ENCODE measurements around the gene CD3G.

DNA sequence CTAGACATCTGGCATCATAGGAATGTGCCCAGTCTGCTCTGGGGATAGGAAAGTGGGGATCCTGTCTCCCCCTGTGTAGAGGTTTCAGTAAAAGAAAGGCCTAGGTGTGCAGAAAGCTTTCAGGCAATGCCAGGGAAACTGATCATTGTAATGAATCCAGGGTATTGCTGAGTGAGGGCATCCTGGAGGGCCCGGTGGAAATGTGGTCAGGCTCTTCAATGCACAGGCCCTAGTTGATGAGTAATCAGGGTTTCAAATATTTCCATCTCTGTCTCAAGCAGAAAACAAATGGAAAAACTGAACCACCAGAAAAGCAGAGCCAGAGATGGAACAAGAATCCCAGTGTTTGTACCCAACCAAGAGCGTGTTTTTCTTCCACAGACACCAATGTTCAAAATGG lies 37.6 kb upstream of the CD3G start:
- no peak for TF ChIP-seq CTCF (conservative IDR thresholded peaks at IDR 0.05; ENCODE audit: low read depth, low read length)
- TF ChIP-seq SMC3 (IDR thresholded peaks at IDR 0.05; ENCODE audit: low read depth, low read length), result no peak
- TF ChIP-seq RCOR1 (IDR thresholded peaks at IDR 0.05; ENCODE audit: insufficient replicate concordance, low read length), result no peak
- TF ChIP-seq CEBPB (IDR thresholded peaks at IDR 0.05; ENCODE audit: low read depth, low read length), result no peak
- TF ChIP-seq, protein P1, sequence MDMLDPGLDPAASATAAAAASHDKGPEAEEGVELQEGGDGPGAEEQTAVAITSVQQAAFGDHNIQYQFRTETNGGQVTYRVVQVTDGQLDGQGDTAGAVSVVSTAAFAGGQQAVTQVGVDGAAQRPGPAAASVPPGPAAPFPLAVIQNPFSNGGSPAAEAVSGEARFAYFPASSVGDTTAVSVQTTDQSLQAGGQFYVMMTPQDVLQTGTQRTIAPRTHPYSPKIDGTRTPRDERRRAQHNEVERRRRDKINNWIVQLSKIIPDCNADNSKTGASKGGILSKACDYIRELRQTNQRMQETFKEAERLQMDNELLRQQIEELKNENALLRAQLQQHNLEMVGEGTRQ (IDR thresholded peaks at IDR 0.05; ENCODE audit: low read depth, low read length), result no peak
- no peak for TF ChIP-seq FOS (IDR thresholded peaks at IDR 0.05; ENCODE audit: low read depth, low read length)
- no peak for TF ChIP-seq RFX5 (IDR thresholded peaks at IDR 0.05; ENCODE audit: low read depth, low read length)
- TF ChIP-seq RAD21 (IDR thresholded peaks at IDR 0.05; ENCODE audit: low read length), result no peak
- TF ChIP-seq POLR2A (IDR thresholded peaks at IDR 0.05; ENCODE audit: low read depth, low read length), result no peak
- TF ChIP-seq, protein P2, sequence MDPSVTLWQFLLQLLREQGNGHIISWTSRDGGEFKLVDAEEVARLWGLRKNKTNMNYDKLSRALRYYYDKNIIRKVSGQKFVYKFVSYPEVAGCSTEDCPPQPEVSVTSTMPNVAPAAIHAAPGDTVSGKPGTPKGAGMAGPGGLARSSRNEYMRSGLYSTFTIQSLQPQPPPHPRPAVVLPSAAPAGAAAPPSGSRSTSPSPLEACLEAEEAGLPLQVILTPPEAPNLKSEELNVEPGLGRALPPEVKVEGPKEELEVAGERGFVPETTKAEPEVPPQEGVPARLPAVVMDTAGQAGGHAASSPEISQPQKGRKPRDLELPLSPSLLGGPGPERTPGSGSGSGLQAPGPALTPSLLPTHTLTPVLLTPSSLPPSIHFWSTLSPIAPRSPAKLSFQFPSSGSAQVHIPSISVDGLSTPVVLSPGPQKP (IDR thresholded peaks at IDR 0.05; ENCODE audit: borderline replicate concordance, low read depth, low read length), result no peak

Measured in IMR-90 (cell line).